HG02623 (cell line): ENCODE results near the gene KDM1A.

Experiments
- ATAC-seq: cut with Tn5 transposase; IDR thresholded peaks from one replicate; pipeline ENCODE4 v1.9.1; 2021; ENCODE audit warnings: moderate library complexity; ENCODE audit not compliant: unreplicated experiment

Gene KDM1A

GRCh38 chr1:23066075-23066474 lies 46.8 kb downstream of the KDM1A start:
- ATAC-seq = no peak

GRCh38 chr1:23069149-23069548 lies 49.9 kb downstream of the KDM1A start:
- no peak for ATAC-seq

- ATAC-seq = no peak
These were observed 50.4 kb downstream of the KDM1A start for GRCh38 chr1:23069675-23070074.

- no peak for ATAC-seq
These were observed 54.7 kb downstream of the KDM1A start for GRCh38 chr1:23074012-23074411.

GRCh38 chr1:23079025-23079424 lies 59.8 kb downstream of the KDM1A start:
- no peak for ATAC-seq

- ATAC-seq = no peak
These were observed 61.6 kb downstream of the KDM1A start for GRCh38 chr1:23080885-23081284.

- no peak for ATAC-seq
These were observed 62.1 kb downstream of the KDM1A start for GRCh38 chr1:23081376-23081775.

GRCh38 chr1:23083714-23084480 lies 64.6 kb downstream of the KDM1A start:
- no peak for ATAC-seq

GRCh38 chr1:23084880-23085279 lies 65.6 kb downstream of the KDM1A start:
- ATAC-seq = no peak

- no peak for ATAC-seq
These were observed 66.4 kb downstream of the KDM1A start for GRCh38 chr1:23085696-23086095.

- ATAC-seq = no peak
These were observed 68.8 kb downstream of the KDM1A start for GRCh38 chr1:23088027-23088426.

GRCh38 chr1:23090056-23090455 lies 70.8 kb downstream of the KDM1A start:
- no peak for ATAC-seq

GRCh38 chr1:23091545-23091944 lies 72.3 kb downstream of the KDM1A start:
- ATAC-seq = no peak

- ATAC-seq = no peak
These were observed 73.2 kb downstream of the KDM1A start for GRCh38 chr1:23092447-23092846.

GRCh38 chr1:23097316-23097715 lies 78.0 kb downstream of the KDM1A start:
- no peak for ATAC-seq

GRCh38 chr1:23098463-23099170 lies 79.3 kb downstream of the KDM1A start:
- no peak for ATAC-seq

- no peak for ATAC-seq
These were observed 79.9 kb downstream of the KDM1A start for GRCh38 chr1:23099171-23099536.

- no peak for ATAC-seq
These were observed 80.9 kb downstream of the KDM1A start for GRCh38 chr1:23100074-23100748.

- no peak for ATAC-seq
These were observed 82.0 kb downstream of the KDM1A start for GRCh38 chr1:23101101-23101827.

- ATAC-seq = no peak
These were observed 82.6 kb downstream of the KDM1A start for GRCh38 chr1:23101887-23102286.

GRCh38 chr1:23102289-23102688 lies 83.0 kb downstream of the KDM1A start:
- ATAC-seq = no peak
